Measurements from ENCODE around the gene YTHDC1. TPM values are rescaled to one million over a fixed set of nuclear protein-coding genes. Genes with fewer than 3 reads are reported as not detected.

YTHDC1 gene
- total and polyA plus RNA-seq, 2 experiments from 2014 or later = 45.3 to 75.4 TPM

GRCh38 chr4:68297137-68297536, 52.8 kb downstream of the YTHDC1 start:
- Histone ChIP-seq H3K36me3 (replicated peaks; ENCODE audit: insufficient read depth, low read depth) (no peaks in the 10 kb centered on the region), H3K9me2 (replicated peaks; ENCODE audit: insufficient read depth) (no peaks in the 10 kb centered on the region), H3K79me2 (no peaks in the 10 kb centered on the region), H3K4me3 (no peak overlapping the region), H3K9me3 (ENCODE audit: low read depth) (no peaks in the 10 kb centered on the region), H3K27me3 (no peaks in the 10 kb centered on the region), H3K27ac (no peak overlapping the region), H3K4me2 (no peak overlapping the region), H4K20me1 (ENCODE audit: insufficient read depth, poor library complexity, severe bottlenecking) (no peaks in the 10 kb centered on the region), H3K4me1 (ENCODE audit: insufficient read depth) (no peaks in the 10 kb centered on the region), H2AFZ (no peak overlapping the region)
- WGBS (ENCODE audit: low lambda C conversion rate, missing lambda C conversion rate) = 95% methylated on average over 4 of the region's 4 CpGs
- no peak for DNase-seq (ENCODE audit: low spot score)
- TF ChIP-seq, protein P1, sequence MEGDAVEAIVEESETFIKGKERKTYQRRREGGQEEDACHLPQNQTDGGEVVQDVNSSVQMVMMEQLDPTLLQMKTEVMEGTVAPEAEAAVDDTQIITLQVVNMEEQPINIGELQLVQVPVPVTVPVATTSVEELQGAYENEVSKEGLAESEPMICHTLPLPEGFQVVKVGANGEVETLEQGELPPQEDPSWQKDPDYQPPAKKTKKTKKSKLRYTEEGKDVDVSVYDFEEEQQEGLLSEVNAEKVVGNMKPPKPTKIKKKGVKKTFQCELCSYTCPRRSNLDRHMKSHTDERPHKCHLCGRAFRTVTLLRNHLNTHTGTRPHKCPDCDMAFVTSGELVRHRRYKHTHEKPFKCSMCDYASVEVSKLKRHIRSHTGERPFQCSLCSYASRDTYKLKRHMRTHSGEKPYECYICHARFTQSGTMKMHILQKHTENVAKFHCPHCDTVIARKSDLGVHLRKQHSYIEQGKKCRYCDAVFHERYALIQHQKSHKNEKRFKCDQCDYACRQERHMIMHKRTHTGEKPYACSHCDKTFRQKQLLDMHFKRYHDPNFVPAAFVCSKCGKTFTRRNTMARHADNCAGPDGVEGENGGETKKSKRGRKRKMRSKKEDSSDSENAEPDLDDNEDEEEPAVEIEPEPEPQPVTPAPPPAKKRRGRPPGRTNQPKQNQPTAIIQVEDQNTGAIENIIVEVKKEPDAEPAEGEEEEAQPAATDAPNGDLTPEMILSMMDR (IDR thresholded peaks at IDR 0.05; ENCODE audit: poor library complexity) = no peak
- TF ChIP-seq EZH2 (IDR thresholded peaks at IDR 0.05; ENCODE audit: borderline replicate concordance) (no peak), EZH2phosphoT487 (IDR thresholded peaks at IDR 0.05; ENCODE audit: low read depth, severe bottlenecking, unreplicated experiment) (no peak)

DNA sequence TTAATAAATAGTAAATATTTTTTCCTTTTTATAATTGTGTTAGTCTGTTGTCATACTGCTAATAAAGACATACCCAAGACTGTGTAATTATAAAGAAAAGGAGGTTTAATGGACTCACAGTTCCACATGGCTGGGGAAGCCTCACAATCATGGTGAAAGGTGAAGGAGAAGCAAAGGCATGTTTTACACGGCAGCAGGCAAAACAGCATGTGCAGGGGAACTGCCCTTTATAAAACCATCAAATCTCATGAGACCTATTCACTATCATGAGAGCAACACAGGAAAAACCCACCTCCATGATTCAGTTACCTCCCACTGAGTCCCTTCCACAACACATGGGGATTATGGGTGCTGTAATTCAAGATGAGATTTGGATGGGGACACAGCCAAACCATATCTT, 58.6 kb downstream of the YTHDC1 start:
- H3K27me3 ChIP-seq = no peaks in the 10 kb centered on the region
- H3K9me2 ChIP-seq (replicated peaks; ENCODE audit: insufficient read depth) = no peaks in the 10 kb centered on the region
- H3K27ac ChIP-seq = no peak overlapping the region
- H4K20me1 ChIP-seq (ENCODE audit: insufficient read depth, poor library complexity, severe bottlenecking) = no peaks in the 10 kb centered on the region
- no peak overlapping the region for H3K4me3 ChIP-seq
- 84% methylated on average over 1 of the region's 1 CpG for WGBS (ENCODE audit: low lambda C conversion rate, missing lambda C conversion rate)
- no peaks in the 10 kb centered on the region for H3K9me3 ChIP-seq (ENCODE audit: low read depth)
- TF ChIP-seq EZH2 (IDR thresholded peaks at IDR 0.05; ENCODE audit: borderline replicate concordance) (no peak), EZH2phosphoT487 (IDR thresholded peaks at IDR 0.05; ENCODE audit: low read depth, severe bottlenecking, unreplicated experiment) (no peak)
- TF ChIP-seq, protein P1 (IDR thresholded peaks at IDR 0.05; ENCODE audit: poor library complexity) = no peak
- no peaks in the 10 kb centered on the region for H3K4me1 ChIP-seq (ENCODE audit: insufficient read depth)
- H3K36me3 ChIP-seq (replicated peaks; ENCODE audit: insufficient read depth, low read depth) = no peaks in the 10 kb centered on the region
- no peak overlapping the region for H3K4me2 ChIP-seq
- H3K79me2 ChIP-seq = no peaks in the 10 kb centered on the region
- no peak for DNase-seq (ENCODE audit: low spot score)
- H2AFZ ChIP-seq = no peak overlapping the region

DNA sequence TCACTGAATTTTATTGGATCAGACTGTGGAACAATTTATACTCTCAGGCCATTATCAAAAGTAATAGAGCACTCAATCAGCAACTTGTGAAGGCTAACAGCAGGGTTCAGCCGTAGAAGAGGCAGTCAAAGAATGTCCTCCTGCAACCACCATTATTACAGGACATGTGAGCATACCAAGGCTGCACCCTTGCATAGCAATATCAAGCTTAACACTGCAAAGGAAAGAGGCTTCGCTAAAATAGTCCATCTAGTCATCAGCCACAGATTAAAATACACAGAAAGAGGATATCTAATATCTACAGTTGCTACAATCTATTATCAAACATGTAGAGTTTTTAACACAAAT, 61.5 kb downstream of the YTHDC1 start:
- DNase-seq (ENCODE audit: low spot score) = no peak
- no peaks in the 10 kb centered on the region for H3K36me3 ChIP-seq (replicated peaks; ENCODE audit: insufficient read depth, low read depth)
- 57% methylated on average over 2 of the region's 2 CpGs for WGBS (ENCODE audit: low lambda C conversion rate, missing lambda C conversion rate)
- peak overlapping the region; percentile 21 for H3K27ac ChIP-seq
- peak overlapping the region; percentile 23 for H2AFZ ChIP-seq
- H4K20me1 ChIP-seq (ENCODE audit: insufficient read depth, poor library complexity, severe bottlenecking) = no peaks in the 10 kb centered on the region
- no peaks in the 10 kb centered on the region for H3K4me1 ChIP-seq (ENCODE audit: insufficient read depth)
- no peaks in the 10 kb centered on the region for H3K9me2 ChIP-seq (replicated peaks; ENCODE audit: insufficient read depth)
- H3K4me3 ChIP-seq = no peak overlapping the region
- TF ChIP-seq, protein P1 (IDR thresholded peaks at IDR 0.05; ENCODE audit: poor library complexity) = no peak
- no peak for TF ChIP-seq EZH2phosphoT487 (IDR thresholded peaks at IDR 0.05; ENCODE audit: low read depth, severe bottlenecking, unreplicated experiment)
- TF ChIP-seq EZH2 (IDR thresholded peaks at IDR 0.05; ENCODE audit: borderline replicate concordance) = no peak
- H3K9me3 ChIP-seq (ENCODE audit: low read depth) = no peaks in the 10 kb centered on the region
- H3K79me2 ChIP-seq = no peaks in the 10 kb centered on the region
- no peaks in the 10 kb centered on the region for H3K27me3 ChIP-seq
- no peak overlapping the region for H3K4me2 ChIP-seq
